T-helper 17 cell (primary cell): ENCODE measurements around the gene RASL10A. TPM values are rescaled to one million over a fixed set of nuclear protein-coding genes. Genes with fewer than 3 reads are reported as not detected.
A peak's percentile ranks its signal among the peaks of the same experiment; 100 is the strongest.
"Not testable (repeated sequence)": the region's sequence is repeated elsewhere in the genome, so short reads cannot be mapped to it uniquely, and the experiment has no call there.

ENCODE experiments used
- ATAC-seq: fragments of 150-1000 bp; cut with Tn5 transposase; 2 replicates; pipeline ENCODE4 v1.10.0; 2021; ENCODE audit warnings: mild to moderate bottlenecking, moderate library complexity
- DNase-seq, 3 donors: peaks; one replicate each; pipeline versions ENCODE4 v3.0.0 to v3.0.0-alpha.2; 2020 to 2021
- H3K9me3 ChIP-seq: one replicate; pipeline ENCODE4 v1.7.0; 2013; ENCODE audit warnings: low read length, mild to moderate bottlenecking; ENCODE audit not compliant: control insufficient read depth, poor library complexity, severe bottlenecking
- H3K27ac Mint-ChIP-seq: one replicate; pipeline ENCODE4 v1.8.0; 2022; ENCODE audit warnings: mild to moderate bottlenecking, moderate library complexity, mixed read lengths
- H3K27me3 Mint-ChIP-seq: one replicate; pipeline ENCODE4 v1.8.0; 2022; ENCODE audit warnings: mixed read lengths
- H3K36me3 Mint-ChIP-seq: one replicate; pipeline ENCODE4 v1.8.0; 2022; ENCODE audit warnings: low read depth, mixed read lengths
- H3K4me1 Mint-ChIP-seq: one replicate; pipeline ENCODE4 v1.8.0; 2022; ENCODE audit warnings: mild to moderate bottlenecking, mixed read lengths
- H3K4me3 Mint-ChIP-seq: one replicate; pipeline ENCODE4 v1.8.0; 2022; ENCODE audit warnings: mild to moderate bottlenecking, moderate library complexity, mixed read lengths
- total RNA-seq, 4 donors: library from RNA in 2 of 4; stranded (reverse) in 2 of 4; gene quantifications; one replicate each; pipeline ENCODE4 v1.2.3 and lab custom pipeline; 2022 to 2026

RASL10A gene
- total RNA-seq = under 1 TPM in 1 of 2 donors, not detected in 1; 0.92 TPM
- total RNA-seq (lab: John Stamatoyannopoulos, UW) = 0 to 0.15 reads per million in 2 donors

DNA sequence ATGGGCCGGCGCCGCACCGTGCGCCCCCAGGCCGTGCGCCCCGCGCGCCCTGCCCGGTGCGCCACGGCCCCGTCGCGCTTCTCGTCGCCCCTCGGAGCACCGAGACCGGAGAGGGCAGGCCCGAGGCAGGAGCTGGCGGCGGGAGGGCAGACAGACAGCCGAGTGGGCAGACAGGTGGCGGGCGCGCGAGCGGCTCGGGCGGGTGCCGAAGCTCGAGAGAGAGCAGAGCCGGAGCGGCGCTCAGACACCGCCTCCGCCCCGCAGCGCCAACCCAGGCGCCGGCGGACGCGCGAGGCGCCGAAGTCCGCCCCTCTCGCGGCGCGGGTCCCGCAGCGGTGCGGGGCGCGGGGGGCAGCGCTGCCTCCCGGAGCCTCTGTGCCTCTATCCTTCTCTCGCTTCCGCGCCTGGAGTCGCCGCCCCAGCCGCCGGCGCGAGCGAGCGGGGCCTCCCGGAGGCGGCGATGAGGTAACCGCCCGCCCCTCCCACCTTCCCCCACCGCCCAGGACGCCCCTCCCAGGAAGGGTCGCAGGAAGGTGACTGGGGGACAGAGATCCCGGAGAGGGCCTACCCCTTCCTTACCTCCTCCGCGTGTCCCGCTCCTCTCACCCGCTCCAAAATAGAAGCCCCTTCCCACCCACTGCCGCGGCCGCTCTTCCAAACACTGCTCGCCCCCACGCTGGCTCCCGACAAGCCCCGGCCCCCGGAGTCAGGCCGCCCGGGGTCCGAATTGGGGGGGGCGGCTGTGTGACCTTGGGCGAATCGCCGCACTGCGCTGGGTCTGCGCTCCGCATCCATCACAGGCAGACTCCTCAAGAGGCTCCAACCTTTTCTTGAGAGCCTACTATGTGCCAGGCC, at the start of gene RASL10A:
Gene RASL10A (minus strand): TSS at position 412 of the 855 bp plus-strand sequence. CDS start 451 bp downstream, outside the sequence.
- Mint-ChIP-seq H3K4me3 (peak within 1 kb of the TSS; percentile 68), H3K36me3 (no peaks in the 10 kb centered on the region), H3K27ac (no peak within 1 kb of the TSS), H3K27me3 (peaks cover 41% of the 10 kb centered on the region), H3K4me1 (peaks cover 19% of the 10 kb centered on the region)
- DNase-seq (no peak), ATAC-seq (no peak)
- H3K9me3 ChIP-seq = no peaks in the 10 kb centered on the region

- DNase-seq = no peak
Measured at GRCh38 chr22:29359469-29359868, 44.0 kb upstream of the RASL10A start.

DNA sequence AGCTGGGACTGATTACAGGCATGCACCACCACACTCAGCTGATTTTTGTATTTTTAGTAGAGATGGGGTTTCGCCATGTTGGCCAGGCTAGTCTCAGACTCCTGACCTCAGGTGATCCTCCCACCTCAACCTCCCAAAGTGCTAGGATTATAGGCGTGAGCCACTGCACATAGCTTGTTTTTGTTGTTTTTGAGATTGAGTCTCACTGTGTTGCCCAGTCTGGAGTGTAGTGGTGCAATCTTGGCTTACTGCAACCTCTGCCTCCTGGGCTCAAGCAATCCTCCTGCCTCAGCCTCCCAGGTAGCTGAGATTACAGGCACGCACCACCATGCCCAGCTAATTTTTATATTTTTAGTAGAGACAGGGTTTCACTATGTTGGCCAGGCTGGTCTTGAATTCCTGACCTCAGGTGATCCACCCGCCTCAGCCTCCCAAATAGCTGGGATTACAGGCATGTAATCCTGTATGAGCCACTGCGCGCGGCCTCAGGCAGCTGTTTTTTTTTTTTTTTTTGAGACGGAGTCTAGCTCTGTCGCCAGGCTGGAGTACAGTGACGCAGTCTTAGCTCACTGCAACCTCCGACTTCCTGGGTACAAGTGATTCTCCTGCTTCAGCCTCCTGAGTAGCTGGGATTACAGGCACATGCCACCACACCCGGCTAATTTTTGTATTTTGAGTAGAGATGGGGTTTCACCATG, 41.8 kb upstream of the RASL10A start:
- H3K4me3 Mint-ChIP-seq, DNase-seq, ATAC-seq, H3K36me3 Mint-ChIP-seq, H3K9me3 ChIP-seq, H3K27me3 Mint-ChIP-seq, H3K27ac Mint-ChIP-seq, H3K4me1 Mint-ChIP-seq: not testable (repeated sequence)

More at GRCh38 chr22:29359469-29359868, 44.0 kb upstream of the RASL10A start:
- no peaks in the 10 kb centered on the region for H3K4me1 Mint-ChIP-seq
- H3K9me3 ChIP-seq = no peaks in the 10 kb centered on the region
- H3K27me3 Mint-ChIP-seq = no peaks in the 10 kb centered on the region
- H3K27ac Mint-ChIP-seq = peak overlapping the region; percentile 39
- H3K4me3 Mint-ChIP-seq = no peak overlapping the region
- ATAC-seq = no peak
- peaks cover 5% of the 10 kb centered on the region for H3K36me3 Mint-ChIP-seq

GRCh38 chr22:29353860-29354259, 38.4 kb upstream of the RASL10A start:
- H3K27ac Mint-ChIP-seq = no peak overlapping the region
- peaks cover 7% of the 10 kb centered on the region for H3K36me3 Mint-ChIP-seq
- ATAC-seq (no peak), DNase-seq (no peak)
- H3K9me3 ChIP-seq = no peaks in the 10 kb centered on the region
- no peaks in the 10 kb centered on the region for H3K27me3 Mint-ChIP-seq
- H3K4me3 Mint-ChIP-seq = no peak overlapping the region
- H3K4me1 Mint-ChIP-seq = no peaks in the 10 kb centered on the region

GRCh38 chr22:29353286-29353685, 37.8 kb upstream of the RASL10A start:
- no peaks in the 10 kb centered on the region for H3K4me1 Mint-ChIP-seq
- no peak overlapping the region for H3K27ac Mint-ChIP-seq
- H3K9me3 ChIP-seq = no peaks in the 10 kb centered on the region
- H3K4me3 Mint-ChIP-seq = no peak overlapping the region
- peaks cover 7% of the 10 kb centered on the region for H3K36me3 Mint-ChIP-seq
- ATAC-seq = no peak
- DNase-seq = no peak
- H3K27me3 Mint-ChIP-seq = no peaks in the 10 kb centered on the region

GRCh38 chr22:29352778-29353177, 37.3 kb upstream of the RASL10A start:
- H3K4me1 Mint-ChIP-seq = no peaks in the 10 kb centered on the region
- H3K36me3 Mint-ChIP-seq = peaks cover 10% of the 10 kb centered on the region
- H3K27ac Mint-ChIP-seq = no peak overlapping the region
- ATAC-seq = no peak
- H3K9me3 ChIP-seq = no peaks in the 10 kb centered on the region
- H3K27me3 Mint-ChIP-seq = no peaks in the 10 kb centered on the region
- no peak for DNase-seq
- no peak overlapping the region for H3K4me3 Mint-ChIP-seq

DNA sequence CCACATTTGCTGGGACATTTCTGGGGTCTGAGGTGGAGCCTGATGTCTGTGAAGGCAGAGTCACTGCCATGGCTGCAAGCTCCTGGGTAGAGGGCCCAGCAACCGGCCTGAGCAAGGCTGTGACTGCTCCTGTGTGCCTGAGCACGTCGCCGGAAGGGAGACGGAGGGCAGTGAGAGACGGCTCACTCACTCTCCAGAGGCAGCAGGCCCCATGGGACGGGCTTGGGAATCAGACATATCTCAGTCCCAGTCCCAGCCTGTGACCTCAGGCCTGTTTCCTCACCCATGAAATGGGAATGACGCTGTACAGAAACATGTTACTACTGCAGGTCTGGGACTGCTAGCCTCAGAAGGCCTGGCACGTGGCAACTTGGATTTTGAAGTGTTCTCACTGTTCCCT, 36.4 kb upstream of the RASL10A start:
- Mint-ChIP-seq H3K27me3 (no peaks in the 10 kb centered on the region), H3K4me1 (no peaks in the 10 kb centered on the region), H3K4me3 (no peak overlapping the region), H3K36me3 (peaks cover 10% of the 10 kb centered on the region), H3K27ac (no peak overlapping the region)
- no peak for DNase-seq
- no peaks in the 10 kb centered on the region for H3K9me3 ChIP-seq
- no peak for ATAC-seq

GRCh38 chr22:29351042-29351441, 35.5 kb upstream of the RASL10A start:
- DNase-seq (no peak), ATAC-seq (no peak)
- H3K4me3 Mint-ChIP-seq = no peak overlapping the region
- no peak overlapping the region for H3K27ac Mint-ChIP-seq
- H3K36me3 Mint-ChIP-seq = peaks cover 10% of the 10 kb centered on the region
- no peaks in the 10 kb centered on the region for H3K4me1 Mint-ChIP-seq
- H3K9me3 ChIP-seq = no peaks in the 10 kb centered on the region
- H3K27me3 Mint-ChIP-seq = no peaks in the 10 kb centered on the region

DNA sequence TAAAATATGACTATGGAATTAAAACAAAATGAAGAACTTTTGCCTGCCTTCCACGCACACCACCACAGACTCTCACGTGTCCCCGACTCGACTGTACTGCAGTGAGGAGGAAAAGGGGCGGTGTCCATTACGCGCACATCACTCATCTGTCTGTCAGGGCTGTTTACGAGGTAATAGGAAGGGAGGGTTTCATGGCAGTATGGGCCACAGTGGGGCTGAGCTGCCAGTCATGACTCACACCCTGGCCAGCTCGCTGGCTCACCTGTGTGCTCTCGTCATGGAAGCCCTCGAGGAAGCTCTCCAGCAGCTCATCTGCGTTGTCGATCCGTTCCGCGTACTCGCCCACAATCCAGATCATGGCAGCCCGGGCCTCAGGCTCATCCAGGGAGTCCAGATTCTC, 33.5 kb upstream of the RASL10A start:
- Mint-ChIP-seq H3K27ac (no peak overlapping the region), H3K4me1 (no peaks in the 10 kb centered on the region), H3K4me3 (no peak overlapping the region), H3K27me3 (no peaks in the 10 kb centered on the region), H3K36me3 (peaks cover 7% of the 10 kb centered on the region)
- ATAC-seq (no peak), DNase-seq (no peak)
- H3K9me3 ChIP-seq = no peaks in the 10 kb centered on the region

DNA sequence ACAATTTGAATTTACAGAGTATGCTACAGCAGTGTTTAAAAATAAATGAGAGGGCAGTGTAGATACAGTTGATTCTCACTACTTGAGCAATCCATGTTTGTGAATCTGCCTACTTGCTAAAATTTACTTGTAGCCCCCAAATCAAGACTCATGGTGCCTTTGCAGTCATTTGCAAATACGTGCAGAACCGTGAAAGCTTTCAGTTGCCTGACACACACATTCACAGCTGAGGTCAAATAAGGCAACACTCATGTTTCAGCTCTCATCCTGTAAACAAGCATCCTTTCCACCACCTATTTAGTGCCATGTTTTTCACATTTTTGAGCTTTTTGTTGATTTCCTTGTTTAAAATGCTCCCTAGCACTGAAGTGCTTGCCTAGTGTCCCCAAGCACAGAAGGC, 32.5 kb upstream of the RASL10A start:
- Mint-ChIP-seq H3K36me3 (peaks cover 7% of the 10 kb centered on the region), H3K27ac (no peak overlapping the region), H3K4me3 (no peak overlapping the region), H3K4me1 (no peaks in the 10 kb centered on the region), H3K27me3 (no peaks in the 10 kb centered on the region)
- ATAC-seq = no peak
- no peak for DNase-seq
- no peaks in the 10 kb centered on the region for H3K9me3 ChIP-seq

GRCh38 chr22:29346659-29347058, 31.2 kb upstream of the RASL10A start:
- H3K27ac Mint-ChIP-seq = no peak overlapping the region

DNA sequence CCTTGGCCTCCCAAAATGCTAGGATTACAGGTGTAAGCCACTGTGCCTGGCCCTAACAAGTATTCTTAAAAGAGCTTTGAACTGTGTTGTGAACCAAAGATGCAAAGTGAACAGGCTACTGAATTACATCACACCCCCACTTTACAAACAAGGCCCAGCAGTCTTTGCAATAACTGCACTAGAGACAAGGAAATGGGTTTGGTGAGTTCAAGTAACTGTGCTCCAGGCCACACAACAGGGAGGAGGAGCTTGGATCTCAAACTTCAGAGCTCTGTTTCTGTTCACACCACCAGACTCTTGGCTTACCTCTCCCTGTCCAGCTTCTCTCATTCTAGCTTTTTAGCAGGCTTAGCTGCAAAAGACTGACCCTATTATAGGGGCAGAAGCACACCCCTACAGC, 30.4 kb upstream of the RASL10A start:
- H3K27ac Mint-ChIP-seq = no peak overlapping the region

More at GRCh38 chr22:29346659-29347058, 31.2 kb upstream of the RASL10A start:
- no peaks in the 10 kb centered on the region for H3K4me1 Mint-ChIP-seq
- no peak overlapping the region for H3K4me3 Mint-ChIP-seq
- no peaks in the 10 kb centered on the region for H3K9me3 ChIP-seq
- no peak for ATAC-seq
- peaks cover 8% of the 10 kb centered on the region for H3K36me3 Mint-ChIP-seq
- no peak for DNase-seq
- no peaks in the 10 kb centered on the region for H3K27me3 Mint-ChIP-seq

DNA sequence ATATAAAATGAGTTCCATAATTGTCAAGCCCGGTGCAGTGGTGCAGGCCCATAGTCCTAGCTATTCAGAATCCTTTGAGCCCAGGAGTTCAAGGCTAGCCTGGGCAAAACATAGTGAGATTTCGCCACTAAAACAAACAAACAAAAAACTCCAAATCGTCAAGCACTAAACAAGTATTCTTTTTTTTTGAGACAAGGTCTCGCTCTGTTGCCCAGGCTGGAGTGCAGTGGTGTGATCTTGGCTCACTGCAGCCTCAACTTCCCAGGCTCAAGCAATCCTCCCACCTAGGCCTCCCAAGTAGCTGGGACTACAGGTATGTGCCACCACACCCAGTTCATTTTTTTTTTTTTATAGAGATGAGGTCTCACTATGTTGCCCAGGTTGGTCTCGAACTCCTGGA, 29.4 kb upstream of the RASL10A start:
- H3K27ac Mint-ChIP-seq = peak overlapping the region; percentile 79
- not testable (repeated sequence) for H3K4me1 Mint-ChIP-seq, H3K9me3 ChIP-seq, ATAC-seq, H3K4me3 Mint-ChIP-seq, H3K36me3 Mint-ChIP-seq, DNase-seq, H3K27me3 Mint-ChIP-seq

More for the DNA sequence above, 30.4 kb upstream of the RASL10A start:
- H3K4me1 Mint-ChIP-seq = no peaks in the 10 kb centered on the region
- peaks cover 8% of the 10 kb centered on the region for H3K36me3 Mint-ChIP-seq
- ATAC-seq = no peak
- no peak overlapping the region for H3K4me3 Mint-ChIP-seq
- no peak for DNase-seq
- H3K27me3 Mint-ChIP-seq = no peaks in the 10 kb centered on the region
- no peaks in the 10 kb centered on the region for H3K9me3 ChIP-seq
